HG03457 (cell line): ENCODE measurements around the gene RLBP1.
"Not testable (repeated sequence)": the region's sequence is repeated elsewhere in the genome, so short reads cannot be mapped to it uniquely, and the experiment has no call there.

Experiments
- ATAC-seq: cut with Tn5 transposase; IDR thresholded peaks from one replicate; pipeline ENCODE4 v1.9.1; 2021; ENCODE audit warnings: moderate number of reproducible peaks; ENCODE audit not compliant: unreplicated experiment

Gene RLBP1

DNA sequence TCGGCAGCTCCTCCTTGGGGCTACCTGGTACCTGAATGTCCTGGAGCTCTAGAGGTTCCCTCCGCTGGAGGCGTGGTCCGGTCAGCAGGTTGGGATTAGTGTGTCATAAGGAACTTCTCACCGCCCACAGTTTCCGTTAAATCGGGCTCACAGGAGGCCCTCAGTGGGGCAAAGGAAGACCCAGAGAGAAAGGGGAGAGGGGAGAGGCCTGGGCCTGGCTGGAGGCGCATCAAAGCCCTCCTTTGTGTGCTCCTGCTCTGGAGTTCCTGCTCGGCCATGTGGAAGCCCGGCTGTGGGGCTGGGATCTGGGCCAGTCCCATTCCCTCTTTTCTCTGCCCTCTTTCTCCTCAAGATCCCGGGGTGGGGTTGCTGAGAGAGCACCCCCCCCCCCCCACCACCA is at the start of gene RLBP1:
Gene RLBP1 (minus strand): TSS at position 37 of the 400 bp plus-strand sequence. CDS start 2,604 bp downstream, outside the sequence.
- ATAC-seq: no peak

DNA sequence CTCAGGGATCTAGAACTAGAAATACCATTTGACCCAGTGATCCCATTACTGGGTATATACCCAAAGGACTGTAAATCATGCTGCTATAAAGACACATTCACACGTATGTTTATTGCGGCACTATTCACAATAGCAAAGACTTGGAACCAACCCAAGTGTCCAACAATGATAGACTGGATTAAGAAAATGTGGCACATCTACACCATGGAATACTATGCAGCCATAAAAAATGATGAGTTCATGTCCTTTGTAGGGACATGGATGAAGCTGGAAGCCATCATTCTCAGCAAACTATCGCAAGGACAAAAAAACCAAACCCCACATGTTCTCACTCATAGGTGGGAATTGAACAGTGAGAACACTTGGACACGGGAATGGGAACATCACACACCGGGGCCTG is 28.8 kb upstream of the RLBP1 start:
- not testable (repeated sequence) for ATAC-seq

GRCh38 chr15:89248584-89248983 is 27.2 kb upstream of the RLBP1 start:
- ATAC-seq: no peak

GRCh38 chr15:89247446-89247845 is 26.1 kb upstream of the RLBP1 start:
- no peak for ATAC-seq

DNA sequence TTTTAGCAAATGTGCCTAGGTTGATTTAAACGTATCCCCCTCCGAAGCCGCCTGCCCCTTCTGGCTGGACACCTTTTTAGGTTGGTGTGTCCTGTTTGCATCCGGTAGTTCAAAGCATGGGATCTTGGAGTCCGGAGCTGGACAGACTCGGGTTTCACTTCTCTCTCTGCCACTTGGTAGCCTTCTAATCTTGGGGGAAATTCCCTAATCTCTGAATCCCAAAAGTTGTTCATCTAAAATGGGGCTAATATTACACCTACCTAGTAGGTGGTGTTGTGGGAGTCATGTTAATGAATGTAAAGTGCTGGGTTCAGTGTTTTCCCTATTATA is 23.2 kb upstream of the RLBP1 start:
- no peak for ATAC-seq

DNA sequence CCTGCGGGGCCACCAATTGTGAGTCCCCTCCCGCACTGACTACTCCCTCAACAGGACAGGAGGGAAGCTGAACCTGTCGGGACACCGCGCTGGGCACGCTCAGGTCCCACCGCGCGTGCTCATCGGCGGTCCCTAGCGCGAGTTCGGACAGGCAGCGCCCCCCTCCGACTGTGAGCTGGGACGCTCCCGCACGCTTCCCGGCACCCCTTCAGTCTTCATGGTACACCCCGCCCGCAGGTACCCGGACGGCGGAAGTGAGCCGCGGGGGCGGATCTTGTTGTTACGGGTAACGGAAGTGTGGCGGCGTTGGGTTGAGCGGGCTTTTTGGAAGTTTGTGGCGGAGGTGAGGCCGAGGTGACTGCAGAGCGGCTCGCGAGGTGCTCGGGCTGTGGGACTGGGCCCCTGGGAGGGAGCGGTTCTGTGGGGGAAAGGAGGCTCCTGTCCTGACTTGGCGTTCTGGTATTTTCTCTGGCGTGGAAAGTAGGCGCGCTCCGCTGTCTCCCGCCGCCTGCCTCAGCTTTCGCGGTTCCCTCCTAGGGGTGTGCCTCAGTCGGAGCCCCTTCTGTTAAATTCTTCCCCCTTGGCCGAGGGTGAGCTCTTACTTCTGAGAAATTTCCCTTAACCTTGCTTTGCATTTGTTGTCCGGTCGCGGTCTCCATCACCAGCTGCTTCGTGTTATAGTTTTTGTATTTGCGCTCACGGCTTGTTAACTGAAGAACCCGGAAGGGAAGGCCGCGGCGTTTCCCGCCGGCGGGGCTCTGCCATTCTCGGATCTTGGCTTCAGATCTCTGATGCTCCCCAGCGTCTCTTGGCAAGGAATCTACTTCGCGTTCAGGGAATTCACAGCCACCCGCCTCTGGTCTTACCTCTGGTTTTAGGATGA is 22.6 kb upstream of the RLBP1 start, which contains the start of gene FANCI:
Gene FANCI (plus strand): TSS at position 289 of the 883 bp plus-strand sequence. CDS start 3,669 bp downstream, outside the sequence.
- ATAC-seq: peak; percentile 89

DNA sequence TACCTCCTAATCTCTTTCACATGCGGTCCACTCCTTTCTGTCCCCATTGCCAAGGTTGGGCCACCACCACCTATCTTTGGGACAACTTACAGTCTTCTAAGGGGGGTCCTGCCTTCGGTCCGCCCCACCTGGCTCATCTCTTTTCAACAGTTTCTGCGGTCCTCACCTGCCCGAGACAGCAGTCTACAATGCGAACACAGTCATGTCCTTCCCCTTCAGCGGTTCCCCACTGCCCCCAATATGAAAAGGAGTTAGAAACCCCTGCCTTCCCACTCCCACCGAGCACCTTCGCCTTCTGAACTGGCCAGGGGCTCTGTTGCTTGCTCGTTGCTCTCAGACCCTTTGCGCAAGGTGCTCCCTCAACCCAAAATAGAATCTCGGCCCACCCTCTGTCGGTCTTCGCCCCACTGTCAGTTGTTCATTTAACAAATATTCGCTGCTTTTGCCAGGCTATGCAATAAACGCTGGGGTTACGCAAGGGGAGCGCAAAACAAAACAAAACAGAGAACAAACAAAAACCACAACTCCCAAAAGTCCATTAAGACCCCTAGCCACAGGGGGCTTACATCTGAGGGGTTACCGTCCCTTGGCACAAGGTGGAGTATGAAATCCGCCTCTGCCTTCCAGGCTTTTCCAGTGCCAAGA is 21.8 kb upstream of the RLBP1 start:
- no peak for ATAC-seq

DNA sequence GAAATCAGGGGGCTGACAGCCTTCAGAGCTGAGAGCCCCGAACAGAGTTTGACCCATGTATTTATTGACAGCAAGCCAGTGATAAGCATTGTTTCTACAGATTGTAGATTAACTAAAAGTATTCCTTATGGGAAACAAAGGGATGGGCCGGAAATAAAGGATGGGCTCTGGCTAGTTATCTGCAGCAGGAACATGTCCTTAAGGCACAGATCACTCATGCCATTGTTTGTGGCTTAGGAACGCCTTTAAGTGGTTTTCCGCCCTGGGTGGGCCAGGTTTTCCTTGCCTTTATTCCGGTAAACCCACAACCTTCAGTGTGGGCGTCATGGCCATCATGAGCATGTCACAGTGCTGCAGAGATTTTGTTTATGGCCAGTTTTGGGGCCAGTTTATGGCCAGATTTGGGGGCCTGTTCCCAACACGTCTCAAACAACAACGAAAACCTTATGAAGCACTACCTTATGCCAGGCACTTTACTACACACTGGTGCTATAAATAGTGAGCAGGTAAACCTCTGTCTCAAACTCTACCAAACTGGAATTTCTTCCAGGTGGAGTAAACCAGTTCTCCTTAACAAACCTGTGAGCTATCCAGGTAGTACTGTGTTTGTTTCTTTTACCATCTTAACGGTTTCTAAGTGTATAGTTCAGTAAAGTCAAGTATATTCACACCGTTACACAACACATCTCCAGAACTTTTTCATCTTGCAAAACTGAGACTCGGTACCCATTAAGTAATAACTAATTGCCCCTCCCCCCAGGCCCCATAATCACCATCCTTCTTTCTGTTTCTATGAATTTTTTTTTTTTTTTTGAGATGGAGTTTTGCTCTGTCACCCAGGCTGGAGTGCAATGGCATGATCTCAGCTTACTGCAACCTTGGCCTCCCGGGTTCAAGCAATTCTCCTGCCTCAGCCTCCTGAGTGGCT is 18.8 kb upstream of the RLBP1 start:
- ATAC-seq: not testable (repeated sequence)

GRCh38 chr15:89231832-89232231 is 10.5 kb upstream of the RLBP1 start:
- ATAC-seq: no peak

GRCh38 chr15:89230277-89230676 is 8.9 kb upstream of the RLBP1 start:
- no peak for ATAC-seq

- no peak for ATAC-seq
These were observed 6.0 kb upstream of the RLBP1 start for GRCh38 chr15:89227425-89227824.

DNA sequence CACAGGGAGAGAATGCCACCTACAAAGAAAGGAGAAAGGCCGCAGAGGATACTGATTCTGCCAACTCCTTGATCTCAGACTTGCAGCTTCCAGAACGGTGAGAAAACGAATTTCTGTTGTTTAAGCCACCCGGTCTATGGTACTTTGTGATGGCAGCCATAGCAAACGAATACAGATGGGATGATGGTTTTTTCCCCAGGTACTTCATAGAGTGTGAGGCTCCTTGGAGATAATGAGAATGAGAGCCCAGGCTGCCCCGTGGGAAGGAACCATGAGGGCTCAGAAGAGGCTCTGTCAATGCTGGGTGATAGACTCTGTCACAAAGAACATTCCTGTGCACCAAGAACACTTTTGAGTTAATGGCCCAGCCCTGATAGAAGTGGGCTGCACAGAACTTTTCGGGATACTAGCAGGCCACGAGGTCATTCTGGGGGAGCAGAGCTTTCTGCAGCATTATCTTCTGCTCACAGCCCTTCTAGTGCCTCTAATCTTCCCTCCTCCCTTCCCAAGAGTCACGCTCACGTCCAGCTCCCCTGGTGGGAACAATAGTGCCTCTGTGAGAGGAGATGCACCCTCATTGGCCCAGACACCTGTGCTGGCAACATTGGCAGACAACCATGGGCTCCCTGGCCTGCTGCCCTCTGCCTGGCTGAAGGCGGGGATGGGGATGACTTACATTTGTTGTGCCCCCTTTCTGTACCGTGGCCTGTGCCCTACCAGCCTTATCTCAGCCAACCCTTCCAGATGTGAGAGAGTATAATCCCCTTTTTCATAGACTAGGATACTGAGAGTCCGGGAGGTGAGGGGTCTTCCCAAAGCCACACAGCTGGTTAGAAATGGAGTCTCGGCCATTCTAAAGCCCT is 5.2 kb upstream of the RLBP1 start:
- ATAC-seq: no peak

DNA sequence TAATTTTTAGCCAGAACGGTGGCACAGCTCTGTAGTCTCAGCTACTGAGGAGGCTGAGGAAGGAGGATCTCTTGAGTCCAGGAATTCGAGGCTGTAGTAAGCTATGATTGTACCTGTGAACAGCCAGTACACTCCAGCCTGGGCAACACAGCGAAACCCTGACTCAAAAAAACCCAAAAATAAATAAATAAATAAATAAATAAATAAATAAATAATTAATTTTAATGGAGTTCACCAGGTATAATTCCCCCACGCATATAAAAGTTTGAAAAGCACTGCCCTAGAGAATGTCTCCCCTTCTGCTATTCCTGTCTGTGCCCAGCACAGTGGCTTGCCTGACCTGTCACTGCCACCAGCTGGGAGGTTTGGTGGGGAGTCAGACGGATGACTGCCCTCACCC is 4.2 kb upstream of the RLBP1 start:
- no peak for ATAC-seq

DNA sequence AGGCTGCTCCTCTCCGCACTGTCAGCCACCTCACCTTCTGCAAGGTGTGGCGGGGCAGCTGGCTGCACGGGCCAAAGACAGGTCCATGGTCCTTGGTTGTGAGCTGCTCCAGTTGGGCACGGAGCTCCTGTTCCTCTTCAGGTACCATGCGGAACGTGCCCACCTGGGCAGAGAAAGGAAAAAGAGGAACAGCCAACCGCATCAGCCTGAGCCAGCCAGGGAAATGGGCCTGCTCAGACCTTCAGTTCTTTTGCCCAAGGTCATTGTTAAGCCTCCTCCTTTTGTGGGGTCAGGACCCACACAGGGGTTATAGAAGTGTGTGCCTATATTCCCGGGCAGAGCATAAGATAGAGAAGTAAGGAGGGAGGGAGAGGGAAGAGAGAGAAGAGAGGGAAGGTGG is 2.8 kb downstream of the RLBP1 start:
- no peak for ATAC-seq

GRCh38 chr15:89217686-89218376 is 3.5 kb downstream of the RLBP1 start:
- no peak for ATAC-seq

DNA sequence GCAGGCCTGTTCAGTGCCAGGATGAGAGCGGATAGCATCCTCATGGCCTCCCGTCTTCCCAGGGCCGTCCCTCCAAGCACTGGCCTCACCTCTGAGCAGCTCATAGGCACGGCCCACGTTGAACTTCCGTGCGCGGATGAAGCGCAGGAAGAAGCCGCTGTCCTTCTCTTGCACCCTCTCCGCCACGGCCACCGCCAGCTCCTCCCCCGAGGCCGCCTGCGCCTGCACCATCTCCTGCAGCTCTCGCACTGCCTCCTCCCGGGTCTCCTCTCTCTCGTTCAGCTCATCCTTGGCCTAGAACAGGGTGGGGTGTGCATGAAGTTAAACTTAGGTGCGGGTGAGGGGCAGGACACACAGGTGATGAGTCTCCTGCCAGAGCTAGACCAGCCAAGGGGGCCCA is 4.3 kb downstream of the RLBP1 start:
- no peak for ATAC-seq

GRCh38 chr15:89215627-89216026 is 5.8 kb downstream of the RLBP1 start:
- ATAC-seq: no peak

GRCh38 chr15:89211678-89212170 is 9.7 kb downstream of the RLBP1 start:
- ATAC-seq: no peak

DNA sequence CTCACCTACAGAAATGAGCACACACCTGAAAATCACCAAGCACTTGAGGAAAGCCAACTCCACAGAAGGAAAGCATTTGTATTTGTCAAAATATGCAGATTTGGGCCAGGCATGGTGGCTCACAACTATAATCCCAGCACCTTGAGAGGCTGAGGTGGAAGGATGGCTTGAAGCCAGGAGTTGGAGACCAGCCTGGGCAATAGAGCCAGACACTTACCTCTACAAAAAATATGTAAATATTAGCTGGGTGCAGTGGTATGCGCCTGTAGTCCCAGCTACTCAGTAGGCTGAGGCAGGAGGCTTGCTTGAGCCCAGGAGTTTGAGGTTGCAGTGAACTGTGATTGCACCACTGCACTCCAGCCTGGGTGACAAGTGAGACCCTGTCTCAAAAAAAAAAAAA is 12.3 kb downstream of the RLBP1 start:
- no peak for ATAC-seq

GRCh38 chr15:89208256-89208655 is 13.1 kb downstream of the RLBP1 start:
- ATAC-seq: no peak
